ENCODE measurements around the gene NBPF9.
"Not testable (repeated sequence)": the region's sequence is repeated elsewhere in the genome, so short reads cannot be mapped to it uniquely, and the experiment has no call there.

The NBPF9 gene

GRCh38 chr1:149103109-149104081 is at the start of gene NBPF9:
Gene NBPF9, minus strand, starts transcription at chr1:149103551. Its CDS starts 21,412 bp downstream, at chr1:149082139.
- H3K4me1 ChIP-seq (ENCODE audit: control insufficient read depth, insufficient read depth, low read length); H3K9ac ChIP-seq (ENCODE audit: low read length in 2 of 2); H3K27me3 ChIP-seq (ENCODE audit: control insufficient read depth in 1 of 2, insufficient read depth in 2 of 2, low read length in 2 of 2); H3K27ac ChIP-seq (ENCODE audit: low read length); H3K9me3 ChIP-seq (ENCODE audit: control insufficient read depth in 2 of 2, low read length in 2 of 2); H3K36me3 ChIP-seq (ENCODE audit: control insufficient read depth in 2 of 2, insufficient read depth in 2 of 2, low read length in 2 of 2): not testable (repeated sequence)
- peak within 1 kb of the TSS in 1 of 2 donors; percentile 55 for H3K4me3 ChIP-seq (ENCODE audit: low read length in 2 of 2)

GRCh38 chr1:149149909-149150308 is 46.6 kb upstream of the NBPF9 start:
- H3K27ac ChIP-seq (ENCODE audit: low read length); H3K27me3 ChIP-seq (ENCODE audit: control insufficient read depth in 1 of 2, insufficient read depth in 2 of 2, low read length in 2 of 2); H3K4me3 ChIP-seq (ENCODE audit: low read length in 2 of 2); H3K4me1 ChIP-seq (ENCODE audit: control insufficient read depth, insufficient read depth, low read length); H3K9ac ChIP-seq (ENCODE audit: low read length in 2 of 2); H3K9me3 ChIP-seq (ENCODE audit: control insufficient read depth in 2 of 2, low read length in 2 of 2); H3K36me3 ChIP-seq (ENCODE audit: control insufficient read depth in 2 of 2, insufficient read depth in 2 of 2, low read length in 2 of 2): not testable (repeated sequence)

- H3K4me3 ChIP-seq (ENCODE audit: low read length in 2 of 2); H3K9me3 ChIP-seq (ENCODE audit: control insufficient read depth in 2 of 2, low read length in 2 of 2); H3K27me3 ChIP-seq (ENCODE audit: control insufficient read depth in 1 of 2, insufficient read depth in 2 of 2, low read length in 2 of 2); H3K27ac ChIP-seq (ENCODE audit: low read length); H3K36me3 ChIP-seq (ENCODE audit: control insufficient read depth in 2 of 2, insufficient read depth in 2 of 2, low read length in 2 of 2); H3K4me1 ChIP-seq (ENCODE audit: control insufficient read depth, insufficient read depth, low read length); H3K9ac ChIP-seq (ENCODE audit: low read length in 2 of 2): not testable (repeated sequence)
These were observed 34.2 kb upstream of the NBPF9 start for GRCh38 chr1:149137585-149137984.

GRCh38 chr1:149130938-149131337 is 27.6 kb upstream of the NBPF9 start:
- not testable (repeated sequence) for H3K9me3 ChIP-seq (ENCODE audit: control insufficient read depth in 2 of 2, low read length in 2 of 2); H3K36me3 ChIP-seq (ENCODE audit: control insufficient read depth in 2 of 2, insufficient read depth in 2 of 2, low read length in 2 of 2); H3K9ac ChIP-seq (ENCODE audit: low read length in 2 of 2); H3K4me3 ChIP-seq (ENCODE audit: low read length in 2 of 2); H3K27me3 ChIP-seq (ENCODE audit: control insufficient read depth in 1 of 2, insufficient read depth in 2 of 2, low read length in 2 of 2); H3K27ac ChIP-seq (ENCODE audit: low read length); H3K4me1 ChIP-seq (ENCODE audit: control insufficient read depth, insufficient read depth, low read length)

GRCh38 chr1:149129245-149129644 is 25.9 kb upstream of the NBPF9 start:
- H3K9me3 ChIP-seq (ENCODE audit: control insufficient read depth in 2 of 2, low read length in 2 of 2); H3K27me3 ChIP-seq (ENCODE audit: control insufficient read depth in 1 of 2, insufficient read depth in 2 of 2, low read length in 2 of 2); H3K36me3 ChIP-seq (ENCODE audit: control insufficient read depth in 2 of 2, insufficient read depth in 2 of 2, low read length in 2 of 2); H3K4me3 ChIP-seq (ENCODE audit: low read length in 2 of 2); H3K4me1 ChIP-seq (ENCODE audit: control insufficient read depth, insufficient read depth, low read length); H3K27ac ChIP-seq (ENCODE audit: low read length); H3K9ac ChIP-seq (ENCODE audit: low read length in 2 of 2): not testable (repeated sequence)

- H3K36me3 ChIP-seq (ENCODE audit: control insufficient read depth in 2 of 2, insufficient read depth in 2 of 2, low read length in 2 of 2); H3K27me3 ChIP-seq (ENCODE audit: control insufficient read depth in 1 of 2, insufficient read depth in 2 of 2, low read length in 2 of 2); H3K9ac ChIP-seq (ENCODE audit: low read length in 2 of 2); H3K4me1 ChIP-seq (ENCODE audit: control insufficient read depth, insufficient read depth, low read length); H3K4me3 ChIP-seq (ENCODE audit: low read length in 2 of 2); H3K9me3 ChIP-seq (ENCODE audit: control insufficient read depth in 2 of 2, low read length in 2 of 2); H3K27ac ChIP-seq (ENCODE audit: low read length): not testable (repeated sequence)
These were observed 23.3 kb upstream of the NBPF9 start for GRCh38 chr1:149126555-149127145.

- not testable (repeated sequence) for H3K27ac ChIP-seq (ENCODE audit: low read length); H3K4me3 ChIP-seq (ENCODE audit: low read length in 2 of 2); H3K4me1 ChIP-seq (ENCODE audit: control insufficient read depth, insufficient read depth, low read length); H3K27me3 ChIP-seq (ENCODE audit: control insufficient read depth in 1 of 2, insufficient read depth in 2 of 2, low read length in 2 of 2); H3K9ac ChIP-seq (ENCODE audit: low read length in 2 of 2); H3K9me3 ChIP-seq (ENCODE audit: control insufficient read depth in 2 of 2, low read length in 2 of 2); H3K36me3 ChIP-seq (ENCODE audit: control insufficient read depth in 2 of 2, insufficient read depth in 2 of 2, low read length in 2 of 2)
These were observed 20.9 kb upstream of the NBPF9 start for GRCh38 chr1:149123948-149124926.

GRCh38 chr1:149112828-149113227 is 9.5 kb upstream of the NBPF9 start:
- not testable (repeated sequence) for H3K4me3 ChIP-seq (ENCODE audit: low read length in 2 of 2); H3K4me1 ChIP-seq (ENCODE audit: control insufficient read depth, insufficient read depth, low read length); H3K27ac ChIP-seq (ENCODE audit: low read length); H3K9ac ChIP-seq (ENCODE audit: low read length in 2 of 2); H3K9me3 ChIP-seq (ENCODE audit: control insufficient read depth in 2 of 2, low read length in 2 of 2); H3K36me3 ChIP-seq (ENCODE audit: control insufficient read depth in 2 of 2, insufficient read depth in 2 of 2, low read length in 2 of 2); H3K27me3 ChIP-seq (ENCODE audit: control insufficient read depth in 1 of 2, insufficient read depth in 2 of 2, low read length in 2 of 2)

- not testable (repeated sequence) for H3K27ac ChIP-seq (ENCODE audit: low read length); H3K9ac ChIP-seq (ENCODE audit: low read length in 2 of 2); H3K4me3 ChIP-seq (ENCODE audit: low read length in 2 of 2); H3K4me1 ChIP-seq (ENCODE audit: control insufficient read depth, insufficient read depth, low read length); H3K27me3 ChIP-seq (ENCODE audit: control insufficient read depth in 1 of 2, insufficient read depth in 2 of 2, low read length in 2 of 2); H3K9me3 ChIP-seq (ENCODE audit: control insufficient read depth in 2 of 2, low read length in 2 of 2); H3K36me3 ChIP-seq (ENCODE audit: control insufficient read depth in 2 of 2, insufficient read depth in 2 of 2, low read length in 2 of 2)
These were observed 7.0 kb upstream of the NBPF9 start for GRCh38 chr1:149110343-149110742.

GRCh38 chr1:149102574-149102973 is 777 bp downstream of the NBPF9 start:
- not testable (repeated sequence) for H3K9ac ChIP-seq (ENCODE audit: low read length in 2 of 2); H3K4me1 ChIP-seq (ENCODE audit: control insufficient read depth, insufficient read depth, low read length); H3K9me3 ChIP-seq (ENCODE audit: control insufficient read depth in 2 of 2, low read length in 2 of 2); H3K27me3 ChIP-seq (ENCODE audit: control insufficient read depth in 1 of 2, insufficient read depth in 2 of 2, low read length in 2 of 2); H3K36me3 ChIP-seq (ENCODE audit: control insufficient read depth in 2 of 2, insufficient read depth in 2 of 2, low read length in 2 of 2); H3K27ac ChIP-seq (ENCODE audit: low read length)
- H3K4me3 ChIP-seq (ENCODE audit: low read length in 2 of 2): peak overlapping the region in 1 of 2 donors; percentile 55
